ENCODE measurements around the gene SVOP. TPM values are rescaled to one million over a fixed set of nuclear protein-coding genes. Genes with fewer than 3 reads are reported as not detected.
A peak's percentile ranks its signal among the peaks of the same experiment; 100 is the strongest.

Gene SVOP
- total and polyA plus RNA-seq, 8 donors = 0.09 to 0.24 (median 0.15) TPM; not detected in 2

GRCh38 chr12:108948367-108948766, 72.5 kb downstream of the SVOP start:
- H3K4me3 ChIP-seq = no peak overlapping the region
- H3K27ac ChIP-seq = no peak overlapping the region
- no peaks in the 10 kb centered on the region for H3K36me3 ChIP-seq
- TF ChIP-seq CTCF (IDR thresholded peaks at IDR 0.05) = no peak
- intact Hi-C loops (cut with DNase I) = no loop called here
- H3K27me3 ChIP-seq = no peaks in the 10 kb centered on the region
- ATAC-seq (peak; percentile 37), DNase-seq (no peak)
- peaks cover 0 to 9% of the 10 kb centered on the region in 2 donors for H3K4me1 ChIP-seq
- H3K9me3 ChIP-seq = peaks cover 0 to 6% of the 10 kb centered on the region in 2 donors

GRCh38 chr12:108947097-108947496, 73.8 kb downstream of the SVOP start:
- H3K4me3 ChIP-seq = no peak overlapping the region
- H3K27ac ChIP-seq = no peak overlapping the region
- peaks cover 0 to 9% of the 10 kb centered on the region in 2 donors for H3K4me1 ChIP-seq
- intact Hi-C loops (cut with DNase I) = no loop called here
- ATAC-seq (no peak), DNase-seq (no peak)
- H3K27me3 ChIP-seq = no peaks in the 10 kb centered on the region
- H3K9me3 ChIP-seq = peaks cover 0 to 6% of the 10 kb centered on the region in 2 donors
- no peak for TF ChIP-seq CTCF (IDR thresholded peaks at IDR 0.05)
- H3K36me3 ChIP-seq = no peaks in the 10 kb centered on the region

DNA sequence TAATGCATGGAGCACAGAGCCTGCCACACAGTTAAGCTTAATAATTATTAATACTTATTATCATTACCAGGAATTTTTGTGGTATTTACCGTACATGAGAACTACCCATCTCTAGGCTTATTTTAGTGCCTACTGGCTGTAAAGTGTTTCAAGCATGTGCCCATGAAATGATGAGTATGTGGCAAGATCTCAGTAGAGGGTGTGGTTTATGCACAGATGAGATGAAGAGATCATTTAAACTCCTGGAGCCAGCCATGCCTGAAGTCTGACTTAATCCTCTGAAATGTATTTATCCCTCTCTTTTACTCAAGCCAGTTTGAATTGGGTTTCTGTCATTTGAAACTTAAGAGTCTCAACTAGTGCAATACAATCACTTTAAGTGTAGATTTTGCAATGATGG, 80.7 kb downstream of the SVOP start:
- intact Hi-C loops (cut with DNase I) = no loop called here
- no peak for DNase-seq
- H3K9me3 ChIP-seq = no peaks in the 10 kb centered on the region
- no peaks in the 10 kb centered on the region for H3K27me3 ChIP-seq
- ATAC-seq = no peak
- H3K4me3 ChIP-seq = no peak overlapping the region
- no peaks in the 10 kb centered on the region for H3K36me3 ChIP-seq
- TF ChIP-seq CTCF (IDR thresholded peaks at IDR 0.05) = no peak
- H3K27ac ChIP-seq = no peak overlapping the region
- H3K4me1 ChIP-seq = no peaks in the 10 kb centered on the region

DNA sequence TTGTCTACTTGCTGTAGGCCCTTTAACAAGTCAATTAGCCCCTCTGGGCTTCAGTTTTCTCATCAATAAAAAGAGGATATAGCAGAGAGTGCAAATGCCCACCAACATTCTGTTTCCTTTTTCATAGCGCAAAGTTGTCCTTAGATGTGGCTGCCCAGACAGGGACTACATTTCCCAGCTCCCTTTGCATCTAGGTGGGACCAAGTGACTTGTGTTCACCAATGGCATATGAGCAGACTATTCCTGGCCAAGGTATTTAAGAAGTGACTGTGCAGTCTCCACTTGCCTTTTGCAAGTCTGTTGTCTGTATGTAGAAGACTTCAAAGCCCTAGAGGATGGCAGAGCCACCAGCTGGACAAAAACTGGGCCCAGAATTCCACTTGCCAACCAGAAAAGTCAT, 81.3 kb downstream of the SVOP start:
- peak; percentile 39 for ATAC-seq
- no peaks in the 10 kb centered on the region for H3K36me3 ChIP-seq
- intact Hi-C loops (cut with DNase I) = no loop called here
- no peak overlapping the region for H3K4me3 ChIP-seq
- H3K27me3 ChIP-seq = no peaks in the 10 kb centered on the region
- DNase-seq = peak in 1 of 4 donors; percentile 2
- H3K9me3 ChIP-seq = no peaks in the 10 kb centered on the region
- no peak for TF ChIP-seq CTCF (IDR thresholded peaks at IDR 0.05)
- no peaks in the 10 kb centered on the region for H3K4me1 ChIP-seq
- no peak overlapping the region for H3K27ac ChIP-seq

DNA sequence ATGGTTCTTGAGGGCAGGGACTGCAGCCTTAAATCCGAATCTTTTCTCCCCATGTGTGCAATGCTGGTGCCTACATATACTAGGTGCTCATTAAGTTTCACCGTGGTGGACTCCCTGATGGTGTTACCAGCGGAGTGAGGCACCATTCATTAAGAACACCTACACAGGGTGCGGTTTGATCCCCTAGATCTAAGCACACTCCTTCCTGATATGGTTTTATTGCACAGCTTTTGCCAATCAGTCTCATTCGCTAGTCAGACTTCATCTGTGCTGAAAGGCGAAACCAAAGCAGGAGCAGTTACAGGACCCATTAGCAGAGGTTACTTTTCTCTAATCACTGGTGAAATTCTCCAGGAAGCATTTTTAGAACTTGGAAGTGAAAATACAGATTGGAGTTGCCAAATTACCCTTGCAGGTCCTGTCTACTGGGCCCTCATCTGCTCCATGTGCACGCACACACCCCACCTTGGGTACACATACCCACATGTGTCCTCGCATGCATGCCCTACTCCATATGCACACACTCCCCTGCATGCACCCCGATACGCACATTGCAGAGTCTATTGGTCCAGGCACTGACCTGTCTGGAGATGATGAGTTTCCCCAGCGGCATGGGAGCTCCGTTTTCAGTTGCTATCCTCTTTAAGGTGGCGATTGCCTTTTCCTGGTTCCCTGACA, 82.5 kb downstream of the SVOP start:
- Histone ChIP-seq H3K27ac (no peak overlapping the region), H3K27me3 (no peaks in the 10 kb centered on the region), H3K4me3 (no peak overlapping the region), H3K36me3 (no peaks in the 10 kb centered on the region), H3K4me1 (no peaks in the 10 kb centered on the region), H3K9me3 (no peaks in the 10 kb centered on the region)
- ATAC-seq = no peak
- TF ChIP-seq CTCF (IDR thresholded peaks at IDR 0.05) = no peak
- intact Hi-C loops (cut with DNase I) = no loop called here
- no peak for DNase-seq

All from left lung (tissue), 10 donors.